IMR-90 (cell line): ENCODE data around the gene MNAT1.
A peak's percentile ranks its signal among the peaks of the same experiment; 100 is the strongest.

Experiments
- BHLHE40 ChIP-seq: fragments of 150-350 bp; IDR thresholded peaks from 2 replicates; pipeline ENCODE4 v1.6.1; 2016; ENCODE audit warnings: mild to moderate bottlenecking, low read depth, low read length
- MAFK ChIP-seq: IDR thresholded peaks from 2 replicates; pipeline ENCODE4 v1.6.1; 2012; ENCODE audit warnings: low read depth, low read length, improper control_type of control experiment
- MAZ ChIP-seq: IDR thresholded peaks from 2 replicates; pipeline ENCODE4 v1.6.1; 2012; ENCODE audit warnings: low read depth, mild to moderate bottlenecking, low read length, improper control_type of control experiment, moderate library complexity, borderline replicate concordance
- MXI1 ChIP-seq: IDR thresholded peaks from 2 replicates; pipeline ENCODE4 v1.6.1; 2012; ENCODE audit warnings: low read depth, mild to moderate bottlenecking, low read length, moderate library complexity, borderline replicate concordance
- POLR2A ChIP-seq: IDR thresholded peaks from 2 replicates; pipeline ENCODE4 v1.6.1; 2012; ENCODE audit warnings: mild to moderate bottlenecking, low read depth, low read length
- RAD21 ChIP-seq: IDR thresholded peaks from 2 replicates; pipeline ENCODE4 v1.6.1; 2012; ENCODE audit warnings: low read length, improper control_type of control experiment
- RFX5 ChIP-seq: IDR thresholded peaks from 2 replicates; pipeline ENCODE4 v1.8.0; 2012; ENCODE audit warnings: low read depth, mild to moderate bottlenecking, low read length, moderate library complexity
- SMC3 ChIP-seq: fragments of 150-350 bp; IDR thresholded peaks from 2 replicates; pipeline ENCODE4 v1.6.1; 2016; ENCODE audit warnings: low read depth, mild to moderate bottlenecking, antibody characterized with exemption, low read length, moderate library complexity
- USF2 ChIP-seq: fragments of 150-350 bp; IDR thresholded peaks from 2 replicates; pipeline ENCODE4 v1.6.1; 2017; ENCODE audit warnings: mild to moderate bottlenecking, antibody characterized with exemption, low read length, low read depth
- TF ChIP-seq, protein P1 (sequence below): conservative IDR thresholded peaks from 2 replicates; pipeline ENCODE4 v1.5.1; 2012; ENCODE audit warnings: mild to moderate bottlenecking, low read depth, low read length, improper control_type of control experiment
- TF ChIP-seq, protein P2 (sequence below): fragments of 150-350 bp; IDR thresholded peaks from 2 replicates; pipeline ENCODE4 v1.6.1; 2016; ENCODE audit warnings: low read depth, mild to moderate bottlenecking, low read length, moderate library complexity, borderline replicate concordance

GRCh38 chr14:60878121-60878520, 143.6 kb downstream of the MNAT1 start:
- TF ChIP-seq, protein P1, sequence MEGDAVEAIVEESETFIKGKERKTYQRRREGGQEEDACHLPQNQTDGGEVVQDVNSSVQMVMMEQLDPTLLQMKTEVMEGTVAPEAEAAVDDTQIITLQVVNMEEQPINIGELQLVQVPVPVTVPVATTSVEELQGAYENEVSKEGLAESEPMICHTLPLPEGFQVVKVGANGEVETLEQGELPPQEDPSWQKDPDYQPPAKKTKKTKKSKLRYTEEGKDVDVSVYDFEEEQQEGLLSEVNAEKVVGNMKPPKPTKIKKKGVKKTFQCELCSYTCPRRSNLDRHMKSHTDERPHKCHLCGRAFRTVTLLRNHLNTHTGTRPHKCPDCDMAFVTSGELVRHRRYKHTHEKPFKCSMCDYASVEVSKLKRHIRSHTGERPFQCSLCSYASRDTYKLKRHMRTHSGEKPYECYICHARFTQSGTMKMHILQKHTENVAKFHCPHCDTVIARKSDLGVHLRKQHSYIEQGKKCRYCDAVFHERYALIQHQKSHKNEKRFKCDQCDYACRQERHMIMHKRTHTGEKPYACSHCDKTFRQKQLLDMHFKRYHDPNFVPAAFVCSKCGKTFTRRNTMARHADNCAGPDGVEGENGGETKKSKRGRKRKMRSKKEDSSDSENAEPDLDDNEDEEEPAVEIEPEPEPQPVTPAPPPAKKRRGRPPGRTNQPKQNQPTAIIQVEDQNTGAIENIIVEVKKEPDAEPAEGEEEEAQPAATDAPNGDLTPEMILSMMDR = no peak
- TF ChIP-seq SMC3 (no peak), POLR2A (no peak), RFX5 (no peak), RAD21 (no peak), MXI1 (no peak), MAZ (no peak), USF2 (no peak), BHLHE40 (no peak), MAFK (peak; percentile 59)
- TF ChIP-seq, protein P2, sequence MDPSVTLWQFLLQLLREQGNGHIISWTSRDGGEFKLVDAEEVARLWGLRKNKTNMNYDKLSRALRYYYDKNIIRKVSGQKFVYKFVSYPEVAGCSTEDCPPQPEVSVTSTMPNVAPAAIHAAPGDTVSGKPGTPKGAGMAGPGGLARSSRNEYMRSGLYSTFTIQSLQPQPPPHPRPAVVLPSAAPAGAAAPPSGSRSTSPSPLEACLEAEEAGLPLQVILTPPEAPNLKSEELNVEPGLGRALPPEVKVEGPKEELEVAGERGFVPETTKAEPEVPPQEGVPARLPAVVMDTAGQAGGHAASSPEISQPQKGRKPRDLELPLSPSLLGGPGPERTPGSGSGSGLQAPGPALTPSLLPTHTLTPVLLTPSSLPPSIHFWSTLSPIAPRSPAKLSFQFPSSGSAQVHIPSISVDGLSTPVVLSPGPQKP = no peak
